HG02610 (cell line): ENCODE measurements around the gene SORCS1.

Experiments used
- ATAC-seq: cut with Tn5 transposase; IDR thresholded peaks from one replicate; pipeline ENCODE4 v1.9.1; 2021; ENCODE audit warnings: mild to moderate bottlenecking, moderate library complexity; ENCODE audit not compliant: unreplicated experiment

Gene SORCS1

DNA sequence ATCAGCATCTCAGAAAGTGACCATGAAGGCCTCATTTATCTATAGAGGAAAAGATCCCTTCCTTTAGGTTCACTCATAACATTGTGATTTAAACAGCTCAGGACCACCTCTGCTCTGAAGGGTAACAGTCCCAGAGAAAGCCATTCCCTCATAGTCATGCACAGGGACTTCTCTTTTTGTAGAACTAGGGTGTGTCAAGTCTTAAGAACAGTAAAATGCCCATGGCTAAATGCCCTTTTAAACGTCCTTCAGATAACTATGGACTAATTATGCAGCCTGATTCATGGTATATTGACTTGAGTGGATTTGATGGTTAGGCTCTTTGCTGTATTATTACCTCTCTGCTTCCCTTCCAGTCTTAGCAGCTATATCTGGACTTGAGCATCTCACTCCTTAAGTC, 337.8 kb downstream of the SORCS1 start:
- no peak for ATAC-seq

- ATAC-seq, result no peak
Observed at GRCh38 chr10:106825576-106826364, 338.7 kb downstream of the SORCS1 start.

GRCh38 chr10:106820579-106820978, 343.9 kb downstream of the SORCS1 start:
- ATAC-seq, result no peak

GRCh38 chr10:106819490-106819889, 345.0 kb downstream of the SORCS1 start:
- no peak for ATAC-seq

DNA sequence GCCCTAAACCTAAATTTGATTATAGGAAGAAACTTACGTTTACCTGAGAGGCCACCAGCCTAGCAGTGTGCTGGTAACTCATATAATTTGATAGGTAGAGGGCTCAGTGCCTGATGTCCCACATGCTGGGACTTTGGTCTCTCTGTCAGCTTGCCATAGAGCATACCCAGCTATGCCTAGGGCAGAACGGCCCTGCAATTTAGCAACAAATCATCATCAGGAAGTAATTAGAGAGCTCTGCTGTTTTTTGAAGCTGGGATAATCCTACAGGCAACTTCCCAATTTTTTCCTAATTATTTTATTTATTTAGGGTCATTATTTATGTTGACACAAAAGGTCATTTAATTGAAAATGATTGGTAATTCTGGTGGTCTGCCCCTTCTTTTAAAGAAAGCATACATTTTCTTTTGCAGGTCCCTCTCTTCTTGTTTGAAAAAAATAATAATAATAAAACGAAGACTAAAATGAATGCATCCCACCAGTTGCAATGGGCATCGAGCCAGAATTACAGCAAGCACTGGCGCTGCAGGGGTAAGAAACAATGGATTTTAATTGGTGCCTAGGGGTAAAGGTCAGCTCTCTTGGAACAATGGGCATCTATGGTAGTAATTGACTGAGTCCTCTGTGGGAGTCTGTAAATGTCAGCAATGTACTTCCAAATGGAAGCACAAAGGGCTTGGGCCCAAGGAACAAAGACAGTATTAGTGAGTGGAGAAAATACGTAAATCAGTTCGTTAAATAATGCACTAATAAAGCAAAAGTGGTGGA, 348.0 kb downstream of the SORCS1 start:
- ATAC-seq, result no peak

- peak; percentile 49 for ATAC-seq
Observed at GRCh38 chr10:106815427-106816043, 349.0 kb downstream of the SORCS1 start.

DNA sequence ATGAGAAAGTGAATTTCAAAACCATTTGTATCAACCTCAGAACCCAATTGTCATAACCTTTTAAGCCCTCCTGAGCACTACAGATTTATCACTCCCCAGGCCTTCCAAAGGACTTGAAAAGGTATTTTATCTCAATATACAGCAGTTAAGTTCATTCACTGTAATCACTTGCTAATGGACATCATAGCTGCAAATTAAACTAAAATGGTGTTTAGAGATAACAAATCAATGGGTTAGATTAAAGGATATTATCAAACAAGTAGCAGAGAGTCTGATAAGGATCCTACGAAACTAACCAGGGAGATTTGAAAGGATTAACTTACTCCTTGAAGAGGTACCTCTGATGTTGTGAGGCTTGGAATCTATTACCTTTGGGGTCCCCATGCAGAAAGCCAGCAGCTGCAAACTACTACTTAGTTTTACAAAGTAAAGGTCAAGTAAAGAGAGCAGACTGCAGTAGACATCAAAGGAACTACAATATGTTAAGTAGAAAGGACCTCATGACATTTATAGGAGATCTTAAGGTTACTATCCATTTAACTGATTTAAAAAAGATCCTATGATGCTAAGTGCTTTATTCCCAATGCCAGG, 359.4 kb downstream of the SORCS1 start:
- ATAC-seq, result no peak

- no peak for ATAC-seq
Observed at GRCh38 chr10:106802949-106803348, 361.6 kb downstream of the SORCS1 start.

- no peak for ATAC-seq
Observed at GRCh38 chr10:106799776-106800175, 364.7 kb downstream of the SORCS1 start.

GRCh38 chr10:106795619-106796018, 368.9 kb downstream of the SORCS1 start:
- ATAC-seq, result peak; percentile 93

DNA sequence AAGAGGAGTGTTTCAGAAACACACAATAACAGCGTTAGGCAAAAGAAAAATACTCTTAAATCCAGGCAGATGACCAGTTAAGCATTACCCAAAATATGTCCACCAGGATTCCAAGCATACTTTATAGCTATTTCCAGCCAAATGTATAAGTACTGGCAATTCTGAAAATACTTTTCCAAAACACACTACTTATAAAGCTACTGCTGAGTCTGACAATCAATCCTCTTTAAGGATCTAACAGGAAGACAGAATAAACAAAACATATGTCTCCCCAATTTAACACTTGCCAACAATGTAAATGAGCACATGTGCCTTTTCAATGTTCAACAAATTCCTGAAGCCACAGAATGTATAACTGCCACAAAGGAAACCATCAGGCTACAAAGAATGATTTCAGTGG, 370.9 kb downstream of the SORCS1 start:
- no peak for ATAC-seq

- no peak for ATAC-seq
Observed at GRCh38 chr10:106789623-106790022, 374.9 kb downstream of the SORCS1 start.

DNA sequence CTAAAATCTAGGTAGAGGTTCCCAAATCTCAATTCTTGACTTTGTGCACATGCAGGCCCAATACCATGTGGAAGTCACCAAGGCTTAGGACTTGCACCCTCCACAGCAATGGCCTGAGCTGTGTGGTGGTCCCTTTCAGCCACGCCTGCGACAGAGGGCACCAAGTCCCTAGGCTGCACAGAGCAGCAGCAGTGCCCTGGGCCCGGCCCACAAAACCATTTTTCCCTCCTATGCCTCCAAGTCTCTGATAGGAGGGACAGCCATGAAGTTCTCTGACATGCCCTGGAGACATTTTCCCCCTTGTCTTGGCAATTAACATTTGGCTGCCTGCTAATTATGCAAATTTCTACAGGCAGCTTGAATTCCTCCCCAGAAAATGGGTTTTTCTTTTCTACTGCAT, 375.5 kb downstream of the SORCS1 start:
- no peak for ATAC-seq

DNA sequence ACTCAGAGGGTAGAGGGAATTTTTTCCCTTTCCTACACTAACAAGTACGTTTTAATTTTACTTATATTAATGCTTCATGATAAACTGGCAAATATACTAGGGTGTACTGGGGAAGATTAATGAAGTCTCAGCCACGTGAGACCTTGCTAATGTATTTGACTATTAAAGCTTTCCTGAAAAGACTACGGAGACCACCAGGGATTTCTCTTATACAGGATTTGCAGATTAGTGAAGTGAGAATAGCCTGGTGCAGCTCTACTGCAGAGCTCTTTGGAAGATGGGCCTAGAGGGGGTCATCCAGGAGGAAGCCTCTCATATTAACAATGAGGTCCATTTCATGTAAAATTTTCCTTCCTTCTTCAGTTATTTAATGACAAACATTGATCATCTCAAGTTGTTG, 379.0 kb downstream of the SORCS1 start:
- no peak for ATAC-seq

DNA sequence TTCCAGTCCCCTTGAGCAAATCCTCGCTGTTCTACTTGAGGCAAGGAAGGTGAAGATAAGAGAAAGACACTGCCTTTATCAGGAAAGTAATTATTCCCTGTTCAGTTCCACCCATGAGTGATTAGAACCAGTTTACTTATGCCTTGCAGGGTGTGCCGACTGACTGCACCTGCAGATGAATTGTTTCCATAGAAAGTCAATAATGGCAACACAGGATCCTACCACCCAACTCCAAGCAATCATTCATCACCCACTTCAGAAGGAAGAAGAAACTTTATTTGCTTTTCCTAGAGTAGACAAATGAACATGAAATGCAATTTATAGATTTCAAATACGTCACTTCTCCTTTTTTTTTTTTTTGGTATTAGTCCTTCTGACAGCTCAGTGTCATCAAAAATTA, 383.9 kb downstream of the SORCS1 start:
- no peak for ATAC-seq

GRCh38 chr10:106777841-106778240, 386.7 kb downstream of the SORCS1 start:
- no peak for ATAC-seq

DNA sequence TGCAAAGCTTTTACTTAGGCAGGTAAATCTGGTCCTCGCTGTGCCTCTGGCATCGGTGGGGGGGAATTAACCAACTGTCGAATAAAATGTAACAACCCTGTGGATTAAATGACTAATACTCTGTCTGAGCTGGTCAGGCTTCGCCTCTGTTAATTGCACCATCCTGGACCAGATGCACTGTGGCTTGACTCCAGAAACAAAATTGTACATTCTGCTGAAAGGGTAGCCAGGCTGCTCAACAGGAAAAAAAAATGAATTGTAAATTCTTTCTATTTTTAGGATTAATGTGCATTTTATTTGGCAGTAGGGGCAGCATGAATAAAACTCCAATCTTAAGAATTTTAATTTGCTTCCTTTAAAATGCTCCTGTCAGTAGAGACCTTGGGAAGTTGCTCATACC, 389.4 kb downstream of the SORCS1 start:
- no peak for ATAC-seq

DNA sequence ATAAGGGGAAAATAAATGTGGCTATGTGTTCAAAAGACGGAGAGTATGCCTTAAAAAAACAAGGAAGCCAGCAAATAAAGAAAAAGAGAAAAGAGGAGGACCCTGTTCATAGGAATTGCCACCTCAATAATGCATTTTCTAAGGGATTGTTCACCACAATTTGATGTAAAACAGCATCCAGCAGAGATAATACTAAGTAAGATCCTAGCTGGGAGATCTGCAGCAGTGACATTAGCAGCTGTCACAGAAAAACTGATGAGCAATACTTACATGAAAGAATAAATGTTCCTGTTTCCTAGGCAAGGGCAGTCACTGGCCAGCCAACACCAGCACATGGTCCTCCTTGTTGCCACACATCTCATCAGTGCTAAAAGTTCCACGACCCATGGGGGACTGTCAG, 391.5 kb downstream of the SORCS1 start:
- no peak for ATAC-seq

- ATAC-seq, result no peak
Observed at GRCh38 chr10:106771154-106771553, 393.4 kb downstream of the SORCS1 start.

- no peak for ATAC-seq
Observed at GRCh38 chr10:106768204-106768603, 396.3 kb downstream of the SORCS1 start.

- ATAC-seq, result no peak
Observed at GRCh38 chr10:106765928-106766327, 398.6 kb downstream of the SORCS1 start.
